ENCODE results near the gene SLC26A11. TPM values are rescaled to one million over a fixed set of nuclear protein-coding genes. Genes with fewer than 3 reads are reported as not detected.

SLC26A11 gene
- 10 to 100 TPM in 3 of 5 donors, 1 to 10 TPM in 2; 2.3 to 93.3 (median 10.1) TPM for total RNA-seq
- polyA plus RNA-seq = 1 to 10 TPM; 2.6 to 8.7 (median 3.0) TPM
- long read RNA-seq, donor 1 = 0 reads
- long read RNA-seq, donor 2, partial matches to known transcripts = 0 of 4 reads
- long read RNA-seq, donor 2, other reads (novel, unspliced or antisense) = 0 of 4 reads
- long read RNA-seq, donor 3 = 0 reads
- long read RNA-seq, donor 4 = 0 reads
- long read RNA-seq, donor 5 = 0 reads
- long read RNA-seq, donor 6, partial matches to known transcripts = 0 of 4 reads
- long read RNA-seq, donor 6, other reads (novel, unspliced or antisense) = 0 of 4 reads
- long read RNA-seq, donor 7, partial matches to known transcripts = 0 of 2 reads
- long read RNA-seq, donor 7, other reads (novel, unspliced or antisense) = 0 of 2 reads
- long read RNA-seq, donor 8, partial matches to known transcripts = 0 of 1 reads
- long read RNA-seq, donor 8, other reads (novel, unspliced or antisense) = 0 of 1 reads
- long read RNA-seq, donor 9, partial matches to known transcripts = 0 of 3 reads
- long read RNA-seq, donor 9, other reads (novel, unspliced or antisense) = 0 of 3 reads
- long read RNA-seq, donor 10, partial matches to known transcripts = 0 of 1 reads
- long read RNA-seq, donor 10, other reads (novel, unspliced or antisense) = 0 of 1 reads

- Histone ChIP-seq H3K27ac (peak within 1 kb of the TSS; percentile 83 to 93 (median 90)), H3K9me3 (no peaks in the 10 kb centered on the region), H3K36me3 (peaks cover 0 to 37% (median 33%) of the 10 kb centered on the region in 4 donors), H3K4me3 (peak within 1 kb of the TSS; percentile 67 to 99 (median 91)), H3K27me3 (no peaks in the 10 kb centered on the region), H3K4me1 (peaks cover 17 to 47% (median 45%) of the 10 kb centered on the region in 4 donors)
- intact Hi-C loops (cut with DNase I; ENCODE audit: low total_unique reads) = no loop called here
- DNase-seq = peak; percentile 87 to 93
- WGBS, 5 donors = 0 to 2% (median 1%) methylated on average over 17 to 77 of the region's 77 CpGs
- TF ChIP-seq EP300 (IDR thresholded peaks at IDR 0.05) (no peak), POLR2AphosphoS5 (IDR thresholded peaks at IDR 0.05) (peak in 2 of 3 donors; percentile 31 to 43)
Observed at GRCh38 chr17:80220054-80220735, at the start of gene SLC26A11, which contains the start of gene SGSH. TSS of gene SLC26A11 (plus strand) at chr17:80220427. CDS start at chr17:80221561, 1,134 bp downstream. TSS of gene SGSH (minus strand) at chr17:80220333. CDS start at chr17:80220313, 20 bp downstream.

GRCh38 chr17:80171681-80172080, 48.5 kb upstream of the SLC26A11 start:
- 83 to 92% (median 85%) methylated on average over 7 of the region's 7 CpGs for WGBS, 5 donors
- no peak for TF ChIP-seq EP300 (IDR thresholded peaks at IDR 0.05)
- TF ChIP-seq POLR2AphosphoS5 (IDR thresholded peaks at IDR 0.05) = no peak
- no peak for TF ChIP-seq CTCF (IDR thresholded peaks at IDR 0.05)
- TF ChIP-seq POLR2A (IDR thresholded peaks at IDR 0.05) = no peak
- no peak for DNase-seq
- no peak overlapping the region for H3K27ac ChIP-seq
- peaks cover 0 to 14% (median 0%) of the 10 kb centered on the region in 3 donors for H3K27me3 ChIP-seq
- H3K9me3 ChIP-seq = no peaks in the 10 kb centered on the region
- intact Hi-C loops (cut with DNase I; ENCODE audit: low total_unique reads) = no loop called here
- no peak overlapping the region for H3K4me3 ChIP-seq
- H3K4me1 ChIP-seq = peaks cover 0 to 6% (median 2%) of the 10 kb centered on the region in 4 donors
- no peaks in the 10 kb centered on the region for H3K36me3 ChIP-seq

GRCh38 chr17:80173126-80173525, 47.1 kb upstream of the SLC26A11 start:
- no peak for DNase-seq
- Histone ChIP-seq H3K9me3 (no peaks in the 10 kb centered on the region), H3K27me3 (peaks cover 0 to 14% (median 0%) of the 10 kb centered on the region in 3 donors), H3K36me3 (no peaks in the 10 kb centered on the region), H3K4me3 (no peak overlapping the region), H3K4me1 (peaks cover 0 to 6% (median 2%) of the 10 kb centered on the region in 4 donors), H3K27ac (no peak overlapping the region)
- WGBS, 5 donors = 76 to 96% (median 88%) methylated on average over 12 of the region's 12 CpGs
- TF ChIP-seq POLR2AphosphoS5 (IDR thresholded peaks at IDR 0.05) = no peak
- TF ChIP-seq EP300 (IDR thresholded peaks at IDR 0.05) = no peak
- TF ChIP-seq POLR2A (IDR thresholded peaks at IDR 0.05) = no peak
- no peak for TF ChIP-seq CTCF (IDR thresholded peaks at IDR 0.05)
- intact Hi-C loops (cut with DNase I; ENCODE audit: low total_unique reads) = no loop called here

- DNase-seq = no peak
- peaks cover 0 to 14% (median 0%) of the 10 kb centered on the region in 3 donors for H3K27me3 ChIP-seq
- intact Hi-C loops (cut with DNase I; ENCODE audit: low total_unique reads) = no loop called here
- no peaks in the 10 kb centered on the region for H3K36me3 ChIP-seq
- H3K4me3 ChIP-seq = no peak overlapping the region
- no peak for TF ChIP-seq POLR2AphosphoS5 (IDR thresholded peaks at IDR 0.05)
- no peak for TF ChIP-seq EP300 (IDR thresholded peaks at IDR 0.05)
- no peak for TF ChIP-seq POLR2A (IDR thresholded peaks at IDR 0.05)
- no peak for TF ChIP-seq CTCF (IDR thresholded peaks at IDR 0.05)
- peaks cover 0 to 6% (median 2%) of the 10 kb centered on the region in 4 donors for H3K4me1 ChIP-seq
- H3K9me3 ChIP-seq = no peaks in the 10 kb centered on the region
- H3K27ac ChIP-seq = no peak overlapping the region
- whole genome bisulfite sequencing, 5 donors = 93 to 96% (median 95%) methylated on average over 6 of the region's 6 CpGs
Observed at GRCh38 chr17:80173916-80174315, 46.3 kb upstream of the SLC26A11 start.

Data from stomach (tissue), 19 donors.